ENCODE measurements around the gene PHC1.

The PHC1 gene

DNA sequence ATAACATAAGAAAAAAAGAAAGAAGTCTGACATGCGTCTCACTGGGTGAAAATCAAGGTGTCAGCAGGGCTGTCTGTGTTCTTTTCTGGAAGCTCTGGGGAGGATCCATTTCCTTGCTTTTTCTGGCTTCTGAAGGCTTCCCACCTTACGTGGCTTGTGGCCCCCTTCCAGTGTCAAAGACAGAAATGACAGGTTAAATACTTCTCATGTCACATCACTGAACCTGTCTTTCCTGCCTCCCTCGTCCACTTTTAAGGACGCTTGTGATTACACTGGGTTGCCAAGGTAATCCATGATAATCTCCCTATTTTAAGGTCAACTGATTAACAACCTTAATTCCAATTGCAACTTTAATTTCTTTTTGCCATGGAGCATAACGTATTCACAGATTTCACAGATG is 4.6 kb upstream of the PHC1 start:
- H3K27me3 ChIP-seq (ENCODE audit: insufficient read depth, low read length, poor library complexity), result no peaks in the 10 kb centered on the region
- H3K9ac ChIP-seq (ENCODE audit: low read depth, low read length), result no peak overlapping the region
- no peaks in the 10 kb centered on the region for H3K36me3 ChIP-seq (ENCODE audit: insufficient read depth, low read length)
- no peaks in the 10 kb centered on the region for H4K20me1 ChIP-seq (ENCODE audit: insufficient read depth, low read length)
- H3K4me1 ChIP-seq (ENCODE audit: insufficient read depth, low read length), result peaks cover 12% of the 10 kb centered on the region
- no peak overlapping the region for H2AFZ ChIP-seq (ENCODE audit: low read depth, low read length)
- no peak for TF ChIP-seq EZH2 (IDR thresholded peaks at IDR 0.05; ENCODE audit: borderline replicate concordance, low read depth, low read length, severe bottlenecking)
- TF ChIP-seq, protein P1, sequence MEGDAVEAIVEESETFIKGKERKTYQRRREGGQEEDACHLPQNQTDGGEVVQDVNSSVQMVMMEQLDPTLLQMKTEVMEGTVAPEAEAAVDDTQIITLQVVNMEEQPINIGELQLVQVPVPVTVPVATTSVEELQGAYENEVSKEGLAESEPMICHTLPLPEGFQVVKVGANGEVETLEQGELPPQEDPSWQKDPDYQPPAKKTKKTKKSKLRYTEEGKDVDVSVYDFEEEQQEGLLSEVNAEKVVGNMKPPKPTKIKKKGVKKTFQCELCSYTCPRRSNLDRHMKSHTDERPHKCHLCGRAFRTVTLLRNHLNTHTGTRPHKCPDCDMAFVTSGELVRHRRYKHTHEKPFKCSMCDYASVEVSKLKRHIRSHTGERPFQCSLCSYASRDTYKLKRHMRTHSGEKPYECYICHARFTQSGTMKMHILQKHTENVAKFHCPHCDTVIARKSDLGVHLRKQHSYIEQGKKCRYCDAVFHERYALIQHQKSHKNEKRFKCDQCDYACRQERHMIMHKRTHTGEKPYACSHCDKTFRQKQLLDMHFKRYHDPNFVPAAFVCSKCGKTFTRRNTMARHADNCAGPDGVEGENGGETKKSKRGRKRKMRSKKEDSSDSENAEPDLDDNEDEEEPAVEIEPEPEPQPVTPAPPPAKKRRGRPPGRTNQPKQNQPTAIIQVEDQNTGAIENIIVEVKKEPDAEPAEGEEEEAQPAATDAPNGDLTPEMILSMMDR (IDR thresholded peaks at IDR 0.05; ENCODE audit: borderline replicate concordance, extremely low read depth, low read length, poor library complexity, severe bottlenecking), result no peak
- no peaks in the 10 kb centered on the region for H3K9me3 ChIP-seq (ENCODE audit: insufficient read depth, low read length, severe bottlenecking)
- peaks cover 1% of the 10 kb centered on the region for H3K79me2 ChIP-seq (ENCODE audit: insufficient read depth, low read length)
- H3K27ac ChIP-seq (ENCODE audit: low read length), result no peak overlapping the region
- ATAC-seq (ENCODE audit: insufficient read depth, low read depth), result no peak
- DNase-seq, result no peak
- no peak overlapping the region for H3K4me3 ChIP-seq (ENCODE audit: low read depth in 1 of 2, low read length in 2 of 2)
- no peak overlapping the region for H3K4me2 ChIP-seq (ENCODE audit: insufficient read depth, low read length)

DNA sequence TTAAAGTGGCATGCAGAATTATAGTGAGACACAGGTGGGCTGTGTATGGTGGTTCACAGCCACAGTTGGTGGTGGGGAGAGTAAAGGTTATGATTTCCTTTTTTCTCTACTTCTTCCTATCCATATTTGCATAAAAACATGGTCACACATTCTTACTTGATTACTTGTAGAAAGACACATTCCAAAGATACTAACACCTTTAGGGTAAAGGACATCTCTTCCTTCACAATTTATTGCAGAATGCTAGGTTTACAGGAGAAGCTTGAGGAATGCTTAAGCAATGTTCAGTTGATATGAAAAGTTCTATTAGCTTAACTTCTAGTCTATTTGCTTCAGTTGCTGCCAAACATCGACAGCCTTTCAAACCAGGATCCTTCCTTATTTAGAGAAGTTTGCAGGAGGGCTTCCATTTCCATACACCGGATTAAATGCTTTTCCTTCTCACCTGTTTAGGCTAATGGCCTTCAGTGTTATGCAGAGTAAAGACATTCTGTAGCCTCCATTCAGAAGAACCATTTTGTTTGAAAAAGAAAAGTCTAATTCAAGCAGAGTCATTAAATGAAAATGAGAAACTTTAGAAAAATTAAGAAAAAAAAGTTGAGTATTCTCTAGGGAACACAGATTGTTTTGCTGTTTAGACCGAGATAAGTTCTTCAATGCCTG is 2.6 kb upstream of the PHC1 start:
- no peak for TF ChIP-seq EZH2 (IDR thresholded peaks at IDR 0.05; ENCODE audit: borderline replicate concordance, low read depth, low read length, severe bottlenecking)
- TF ChIP-seq, protein P1 (IDR thresholded peaks at IDR 0.05; ENCODE audit: borderline replicate concordance, extremely low read depth, low read length, poor library complexity, severe bottlenecking), result no peak
- no peaks in the 10 kb centered on the region for H3K9me3 ChIP-seq (ENCODE audit: insufficient read depth, low read length, severe bottlenecking)
- peaks cover 32% of the 10 kb centered on the region for H3K4me1 ChIP-seq (ENCODE audit: insufficient read depth, low read length)
- H3K9ac ChIP-seq (ENCODE audit: low read depth, low read length), result no peak overlapping the region
- DNase-seq (no peak), ATAC-seq (ENCODE audit: insufficient read depth, low read depth) (no peak)
- no peaks in the 10 kb centered on the region for H3K27me3 ChIP-seq (ENCODE audit: insufficient read depth, low read length, poor library complexity)
- H3K4me3 ChIP-seq (ENCODE audit: low read depth in 1 of 2, low read length in 2 of 2), result no peak overlapping the region
- no peaks in the 10 kb centered on the region for H3K36me3 ChIP-seq (ENCODE audit: insufficient read depth, low read length)
- H4K20me1 ChIP-seq (ENCODE audit: insufficient read depth, low read length), result no peaks in the 10 kb centered on the region
- no peak overlapping the region for H3K4me2 ChIP-seq (ENCODE audit: insufficient read depth, low read length)
- no peak overlapping the region for H3K27ac ChIP-seq (ENCODE audit: low read length)
- no peak overlapping the region for H2AFZ ChIP-seq (ENCODE audit: low read depth, low read length)
- H3K79me2 ChIP-seq (ENCODE audit: insufficient read depth, low read length), result peaks cover 19% of the 10 kb centered on the region

DNA sequence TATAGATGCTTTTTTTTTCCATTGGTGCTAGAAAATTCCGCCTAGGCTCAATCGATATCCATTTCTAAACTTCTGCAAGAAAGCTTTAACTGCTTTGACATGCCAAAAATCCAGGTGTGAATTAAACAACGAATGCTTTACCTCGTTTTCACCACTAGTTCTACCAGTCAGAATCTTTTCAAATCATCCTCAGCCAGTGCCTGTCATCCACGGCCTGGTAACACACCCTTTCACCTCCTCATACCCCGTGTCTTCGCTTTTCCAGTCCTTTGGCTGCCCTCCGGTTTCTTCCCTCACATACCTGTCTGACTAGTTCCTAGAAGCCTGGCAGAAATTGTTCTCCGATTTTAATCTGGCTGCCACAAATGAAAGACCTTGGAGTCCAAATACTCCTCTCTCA is 1.4 kb upstream of the PHC1 start:
- Histone ChIP-seq H4K20me1 (ENCODE audit: insufficient read depth, low read length) (no peaks in the 10 kb centered on the region), H3K9me3 (ENCODE audit: insufficient read depth, low read length, severe bottlenecking) (no peaks in the 10 kb centered on the region), H2AFZ (ENCODE audit: low read depth, low read length) (no peak overlapping the region), H3K9ac (ENCODE audit: low read depth, low read length) (no peak overlapping the region; the same call in 1 of the 2 replicates), H3K4me2 (ENCODE audit: insufficient read depth, low read length) (0 out of 2 replicates have a peak overlapping the region, but pooled peaks have one; percentile 69), H3K4me3 (ENCODE audit: low read depth in 1 of 2, low read length in 2 of 2) (no peak overlapping the region), H3K36me3 (ENCODE audit: insufficient read depth, low read length) (no peaks in the 10 kb centered on the region), H3K79me2 (ENCODE audit: insufficient read depth, low read length) (peaks cover 21% of the 10 kb centered on the region), H3K4me1 (ENCODE audit: insufficient read depth, low read length) (peaks cover 34% of the 10 kb centered on the region), H3K27me3 (ENCODE audit: insufficient read depth, low read length, poor library complexity) (no peaks in the 10 kb centered on the region), H3K27ac (ENCODE audit: low read length) (no peak overlapping the region)
- no peak for DNase-seq
- ATAC-seq (ENCODE audit: insufficient read depth, low read depth), result no peak
- TF ChIP-seq, protein P1 (IDR thresholded peaks at IDR 0.05; ENCODE audit: borderline replicate concordance, extremely low read depth, low read length, poor library complexity, severe bottlenecking), result no peak
- no peak for TF ChIP-seq EZH2 (IDR thresholded peaks at IDR 0.05; ENCODE audit: borderline replicate concordance, low read depth, low read length, severe bottlenecking)

All from DND-41 (cell line).